ENCODE measurements around the gene OSBPL7. TPM values are rescaled to one million over a fixed set of nuclear protein-coding genes. Genes with fewer than 3 reads are reported as not detected.
A peak's percentile ranks its signal among the peaks of the same experiment; 100 is the strongest.

OSBPL7 gene
- total and polyA plus RNA-seq, 2 of the 13 experiments (the other 11 are each of a cell fraction or from before 2014, with no cell fraction given), result 4.7 to 6.6 TPM

- TF ChIP-seq ZBTB33 (CRISPR knock-in tag; IDR thresholded peaks at IDR 0.05), result 0 out of 2 replicates have a peak, but pooled peaks have one; percentile 24
- TF ChIP-seq ZNF512 (CRISPR knock-in tag; IDR thresholded peaks at IDR 0.05), result no peak
- no peak for TF ChIP-seq SNAPC2 (CRISPR knock-in tag; IDR thresholded peaks at IDR 0.05)
- TF ChIP-seq ZGPAT (CRISPR knock-in tag; IDR thresholded peaks at IDR 0.05), result no peak
- TF ChIP-seq NFAT5 (CRISPR knock-in tag; IDR thresholded peaks at IDR 0.05), result no peak
- TF ChIP-seq TFDP2 (CRISPR knock-in tag; IDR thresholded peaks at IDR 0.05), result no peak
- peak; percentile 63; the same call in 1 of the 2 replicates for TF ChIP-seq HNRNPL (IDR thresholded peaks at IDR 0.05; ENCODE audit: low read depth, low read length)
- TF ChIP-seq SOX6 (IDR thresholded peaks at IDR 0.05), result no peak
- TF ChIP-seq SOX6 (CRISPR knock-in tag; IDR thresholded peaks at IDR 0.05), result peak; percentile 37; the same call in 1 of the 2 replicates
- peak; percentile 44; the same call in 1 of the 2 replicates for TF ChIP-seq ZFY (CRISPR knock-in tag; IDR thresholded peaks at IDR 0.05)
- TF ChIP-seq RNF219 (CRISPR knock-in tag; IDR thresholded peaks at IDR 0.05), result no peak
These were observed 15.9 kb upstream of the OSBPL7 start (continued) for GRCh38 chr17:47837401-47838039.

Data from HepG2 (cell line).